Measurements from ENCODE around the gene SIM1.

The SIM1 gene

DNA sequence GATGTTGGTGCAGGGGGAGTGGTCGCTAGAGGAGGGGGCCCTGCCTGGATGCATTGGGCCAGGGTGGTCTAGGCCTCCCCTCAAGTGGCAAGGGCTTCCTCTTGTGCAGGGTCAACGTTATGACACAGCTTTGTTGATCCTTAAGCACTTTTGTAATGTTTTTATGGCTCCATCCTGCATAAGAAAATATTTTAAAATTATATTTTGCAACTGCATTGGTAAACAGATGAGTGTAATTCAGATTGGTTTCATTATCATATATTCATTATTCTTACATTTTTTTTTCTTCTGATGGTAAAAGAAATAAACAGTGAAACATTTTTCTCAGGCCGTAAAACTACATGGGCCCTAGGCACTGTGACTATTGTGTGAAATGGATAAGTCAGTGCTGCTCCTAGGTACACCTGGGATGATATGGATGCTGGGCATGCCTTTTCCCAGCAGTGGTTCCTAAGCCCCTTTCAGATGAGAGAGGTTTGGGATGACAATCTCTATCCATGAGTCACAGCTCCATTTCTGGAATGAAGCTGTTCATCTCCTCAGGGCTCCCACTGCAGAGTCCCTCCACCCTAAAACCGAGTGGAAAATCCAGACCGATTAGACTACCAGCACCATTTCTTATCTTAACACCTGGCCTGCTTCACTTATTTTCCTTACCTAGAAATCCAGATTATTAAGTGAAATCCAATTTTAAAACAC is 5.8 kb upstream of the SIM1 start:
- DNase-seq, result no peak

DNA sequence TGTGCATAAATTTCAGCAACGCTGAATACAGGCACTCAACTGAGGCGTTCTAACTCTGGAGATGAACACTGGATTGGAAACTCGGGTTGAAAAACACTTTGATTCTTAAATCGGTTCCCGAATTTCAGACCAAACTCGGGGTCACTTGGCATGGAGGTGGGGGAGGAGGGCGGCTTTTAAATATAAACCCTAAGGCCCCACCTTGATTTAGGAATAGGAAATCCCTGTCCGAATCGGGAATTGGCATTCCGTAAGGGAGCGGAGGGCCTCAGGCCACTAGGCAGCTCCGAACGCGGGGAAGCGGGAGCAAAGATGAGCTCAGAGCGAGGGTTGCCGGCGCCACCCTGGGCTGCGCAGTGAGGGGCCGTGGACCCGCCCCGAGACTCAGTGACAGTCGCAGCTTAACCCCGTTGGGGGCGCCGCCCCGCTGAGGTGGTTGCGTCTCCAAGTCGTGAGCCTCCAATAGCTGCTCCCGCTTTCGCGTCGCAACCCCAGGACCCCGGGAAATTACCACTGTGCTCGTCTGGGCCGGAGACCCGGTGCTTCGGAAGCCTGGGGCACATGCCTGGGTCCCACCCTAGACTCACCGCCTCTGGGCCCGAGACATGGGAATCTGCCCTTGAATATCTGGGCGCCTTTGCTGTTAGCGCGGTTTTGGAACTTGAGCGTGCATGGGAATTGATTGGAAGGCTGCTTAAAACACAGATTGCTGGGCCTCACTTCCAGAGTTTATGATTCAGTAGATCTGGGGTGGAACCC is 4.6 kb upstream of the SIM1 start:
- DNase-seq, result no peak

GRCh38 chr6:100468016-100468622 is 3.4 kb upstream of the SIM1 start:
- no peak for DNase-seq

DNA sequence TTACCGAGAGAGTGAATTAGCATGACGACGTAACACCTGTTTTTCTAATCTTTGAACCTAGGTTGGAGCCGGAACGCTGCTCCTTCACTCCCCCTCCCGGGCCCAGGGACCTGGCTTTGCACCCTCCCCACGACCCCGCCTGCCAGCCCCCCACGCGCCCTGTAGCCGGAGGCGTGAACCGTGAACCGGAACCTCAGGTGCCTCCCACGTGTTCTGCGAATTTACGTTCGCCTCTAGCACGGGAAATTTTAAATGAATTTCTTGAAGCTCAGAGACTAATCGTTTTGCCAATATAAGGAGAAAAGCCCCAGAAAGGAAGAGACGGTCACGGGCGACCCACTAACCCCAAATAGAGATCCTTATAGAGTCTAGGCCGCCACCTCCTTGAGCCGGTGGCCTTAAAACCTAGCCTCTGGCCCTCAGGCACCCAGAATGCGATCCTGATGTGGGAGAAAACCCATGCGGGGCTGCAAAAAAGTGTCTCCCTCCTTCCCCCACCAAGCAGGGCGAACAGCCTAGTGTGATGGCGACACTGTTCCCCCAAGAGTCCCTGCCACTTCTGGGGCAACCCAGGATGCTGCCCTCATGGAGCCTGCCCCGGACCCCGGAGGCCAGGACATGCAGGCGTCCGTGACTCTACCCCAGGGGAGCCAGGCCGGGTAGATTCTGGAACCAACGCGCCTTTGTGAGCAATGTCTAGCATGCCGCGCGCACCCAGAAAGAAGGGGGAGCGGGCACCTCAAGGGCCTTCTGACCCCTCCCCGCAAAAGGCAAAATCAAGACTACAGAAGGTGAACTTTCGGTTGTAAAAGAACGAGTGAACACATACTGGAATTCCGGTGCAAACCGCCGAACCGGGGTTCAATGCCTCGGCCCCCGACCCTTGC is 2.7 kb upstream of the SIM1 start:
- DNase-seq, result no peak

DNA sequence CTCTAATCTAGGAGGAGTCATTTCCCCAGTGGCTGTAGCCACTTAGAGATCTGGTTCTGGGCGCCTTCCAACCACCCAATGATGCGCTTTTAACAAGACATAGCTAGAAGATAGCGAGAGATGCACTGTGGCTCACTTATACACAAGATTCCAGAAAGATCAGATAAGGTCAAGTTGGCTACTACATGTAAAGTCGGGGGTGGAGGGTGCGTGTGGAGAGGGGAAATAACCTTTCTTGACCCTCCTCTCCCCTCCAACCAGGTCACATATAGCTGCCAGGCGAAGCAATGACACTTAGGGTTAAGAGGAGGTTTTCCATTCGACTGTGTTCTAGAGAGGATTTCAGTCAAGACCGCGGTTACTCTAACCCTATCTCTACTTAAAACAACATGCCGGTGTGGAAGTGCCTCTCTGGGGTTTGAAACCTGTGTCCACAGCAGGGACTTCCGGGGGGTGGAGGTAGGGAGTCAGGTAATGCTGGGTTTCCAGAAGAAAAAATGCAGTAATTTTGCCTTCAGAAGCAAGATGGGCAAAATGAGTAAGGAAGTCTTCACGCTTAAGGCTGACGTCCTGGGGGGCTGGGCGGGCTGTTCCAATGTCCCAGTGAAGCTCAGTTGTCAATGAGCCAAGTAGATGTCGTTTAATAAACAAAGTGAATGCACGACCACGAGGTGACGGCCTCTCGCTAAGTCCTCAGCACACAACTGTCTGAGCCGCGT is 1.8 kb upstream of the SIM1 start:
- no peak for DNase-seq

DNA sequence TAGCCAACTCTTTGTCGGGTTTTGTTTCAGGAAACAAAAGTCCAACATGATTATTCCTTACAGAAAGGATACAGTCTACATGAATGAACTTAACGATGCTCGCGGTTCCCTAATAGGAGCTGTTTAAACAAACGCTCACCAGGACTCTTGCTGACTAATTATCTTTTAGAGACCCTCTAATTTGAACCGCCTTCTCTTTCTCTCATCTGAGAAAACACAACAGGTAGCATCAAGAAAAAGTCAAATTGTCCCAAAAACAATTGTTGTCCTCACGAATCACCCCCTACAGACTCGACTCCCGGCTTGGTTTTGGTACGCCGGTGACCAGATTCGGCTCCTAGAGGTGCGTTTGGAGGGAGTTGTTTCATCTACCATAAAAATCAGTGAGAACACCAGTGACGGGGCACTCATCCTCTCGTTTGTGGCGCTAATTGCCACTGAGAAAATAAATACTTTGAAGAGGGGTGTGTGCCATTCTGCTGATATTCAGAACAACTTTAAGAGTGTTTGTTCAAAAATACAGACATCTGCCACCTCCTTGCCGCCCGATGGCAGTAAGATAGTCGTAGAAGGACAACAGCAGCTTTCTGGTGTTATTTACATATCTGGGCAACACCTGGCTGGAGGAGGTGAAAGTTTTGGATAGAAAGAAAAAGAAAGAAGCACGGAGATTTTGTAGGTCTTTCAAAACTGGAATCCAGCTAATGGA is 1.1 kb upstream of the SIM1 start:
- no peak for DNase-seq

- DNase-seq, result no peak
These were observed 414 bp downstream of the SIM1 start for GRCh38 chr6:100464162-100464851.

DNA sequence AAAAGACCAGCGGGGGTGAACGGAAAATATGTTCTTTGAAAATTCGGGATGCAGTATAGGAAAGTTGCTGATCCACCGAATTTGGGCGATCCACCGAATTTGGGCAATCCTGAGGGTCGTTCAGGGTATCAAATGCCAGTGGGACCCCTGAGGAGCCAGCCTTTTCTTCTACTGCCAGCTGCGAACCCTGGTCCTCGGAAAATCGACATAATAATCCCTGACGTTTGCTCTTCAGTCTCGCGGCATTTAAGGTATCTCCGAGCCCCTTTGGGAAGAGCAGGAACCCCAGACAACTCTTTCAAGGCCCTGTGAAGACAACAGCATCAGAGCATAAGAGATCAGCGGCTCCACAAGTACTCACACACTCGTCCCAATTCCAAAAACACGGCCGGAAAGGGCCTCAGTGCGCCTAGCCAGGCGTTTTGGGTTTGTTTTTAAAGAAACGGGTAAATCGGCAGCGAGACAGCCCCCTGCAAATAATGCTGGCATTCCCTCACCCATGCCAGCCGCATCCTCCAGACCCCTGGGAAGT is 1.0 kb downstream of the SIM1 start:
- no peak for DNase-seq

- no peak for DNase-seq
These were observed 1.8 kb downstream of the SIM1 start for GRCh38 chr6:100462706-100463629.

- DNase-seq, result no peak
These were observed 2.6 kb downstream of the SIM1 start for GRCh38 chr6:100461917-100462705.

GRCh38 chr6:100461278-100461916 is 3.3 kb downstream of the SIM1 start:
- DNase-seq, result no peak

DNA sequence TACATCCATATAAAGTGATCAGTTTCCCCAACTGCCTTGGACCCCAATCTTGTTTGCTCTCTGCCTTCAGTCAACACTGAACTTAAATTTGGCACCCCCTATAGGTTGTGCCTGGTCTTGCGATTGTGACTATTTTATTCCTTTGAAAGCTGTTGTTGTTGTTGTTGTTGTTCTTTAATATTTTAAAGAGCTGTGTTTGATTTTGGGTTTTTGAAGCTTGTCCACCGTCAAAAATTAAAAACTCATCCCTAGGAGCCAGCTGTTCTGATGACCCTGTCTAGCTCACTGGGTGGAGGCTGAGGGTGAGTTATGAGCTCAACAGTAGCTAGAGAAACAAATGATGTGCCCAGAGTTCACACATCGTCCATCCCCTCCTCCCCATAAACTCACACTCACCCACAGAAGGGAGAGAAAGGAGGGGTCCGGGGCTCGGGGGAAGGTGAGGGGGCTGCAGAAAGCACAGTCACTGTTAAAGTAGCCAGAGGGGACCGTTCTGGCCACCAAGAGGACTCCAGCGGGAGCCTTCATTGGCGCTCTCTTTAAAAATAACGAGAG is 4.0 kb downstream of the SIM1 start:
- DNase-seq, result no peak

GRCh38 chr6:100459592-100460184 is 5.0 kb downstream of the SIM1 start:
- DNase-seq, result no peak

- no peak for DNase-seq
These were observed 5.7 kb downstream of the SIM1 start for GRCh38 chr6:100458841-100459591.

DNA sequence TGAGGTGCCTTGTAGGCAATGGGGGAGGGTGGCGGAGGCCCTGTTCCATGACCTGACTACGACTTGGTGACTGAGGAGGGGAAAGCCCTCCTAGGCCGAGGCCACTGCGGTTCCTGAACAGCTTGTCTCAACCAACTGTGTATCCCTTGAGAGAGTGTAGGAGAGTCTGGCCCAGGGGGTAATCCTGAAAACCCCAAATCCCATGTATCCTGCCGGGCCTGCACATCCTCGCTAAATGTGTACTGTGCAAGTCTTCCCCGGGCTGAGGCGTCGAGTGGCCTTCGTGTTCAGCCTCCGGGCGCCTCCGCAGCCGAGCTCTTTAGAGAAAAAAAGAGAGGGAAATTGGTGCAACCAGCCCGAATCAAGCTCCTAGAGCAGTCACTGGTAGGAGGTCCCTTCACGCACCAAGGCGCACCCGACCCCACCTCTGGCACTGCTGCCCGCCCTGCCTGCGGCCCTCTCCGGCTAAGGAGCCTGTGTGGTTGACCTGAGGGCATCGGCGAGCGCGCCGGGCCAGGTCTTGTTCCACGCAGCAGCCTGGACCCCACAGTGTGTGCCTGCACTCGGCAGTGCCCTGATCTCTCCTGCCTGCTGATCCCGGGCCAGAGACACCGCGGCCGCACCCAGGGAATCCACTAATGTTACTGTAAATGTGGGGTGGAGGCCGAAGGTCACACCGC is 7.3 kb downstream of the SIM1 start:
- no peak for DNase-seq

- DNase-seq, result no peak
These were observed 7.8 kb downstream of the SIM1 start for GRCh38 chr6:100456908-100457235.

Measured in activated gamma-delta T cell treated with Interleukin-2 at 50 U/mL for 16 hours (primary cell).